ENCODE data around the gene SERPINB12.

Gene SERPINB12

GRCh38 chr18:63603772-63604171, 61.6 kb downstream of the SERPINB12 start:
- no peaks in the 10 kb centered on the region for H3K4me1 ChIP-seq
- H3K27me3 ChIP-seq (ENCODE audit: control insufficient read depth, insufficient read depth, low read length) = no peaks in the 10 kb centered on the region
- no peak for TF ChIP-seq CTCF (IDR thresholded peaks at IDR 0.05)

GRCh38 chr18:63604791-63605567, 62.8 kb downstream of the SERPINB12 start:
- H3K4me2 ChIP-seq (ENCODE audit: low read length) = no peak overlapping the region
- H3K9ac ChIP-seq = no peak overlapping the region
- no peaks in the 10 kb centered on the region for H3K36me3 ChIP-seq (ENCODE audit: control insufficient read depth, insufficient read depth, low read length)
- no peaks in the 10 kb centered on the region for H3K4me1 ChIP-seq
- no peak overlapping the region for H3K27ac ChIP-seq
- H3K4me3 ChIP-seq (ENCODE audit: low read depth, low read length) = no peak overlapping the region
- TF ChIP-seq CTCF (IDR thresholded peaks at IDR 0.05) = no peak
- H3K9me3 ChIP-seq (ENCODE audit: control insufficient read depth, low read length) = no peaks in the 10 kb centered on the region
- H3K79me2 ChIP-seq = no peaks in the 10 kb centered on the region
- no peaks in the 10 kb centered on the region for H3K27me3 ChIP-seq (ENCODE audit: control insufficient read depth, insufficient read depth, low read length)
- H2AFZ ChIP-seq = no peak overlapping the region

More at GRCh38 chr18:63603772-63604171, 61.6 kb downstream of the SERPINB12 start:
- Histone ChIP-seq H3K4me3 (ENCODE audit: low read depth, low read length) (no peak overlapping the region), H3K9ac (no peak overlapping the region), H2AFZ (no peak overlapping the region), H3K79me2 (no peaks in the 10 kb centered on the region), H3K4me2 (ENCODE audit: low read length) (no peak overlapping the region), H3K9me3 (ENCODE audit: control insufficient read depth, low read length) (no peaks in the 10 kb centered on the region), H3K36me3 (ENCODE audit: control insufficient read depth, insufficient read depth, low read length) (no peaks in the 10 kb centered on the region), H3K27ac (no peak overlapping the region)

- Histone ChIP-seq H3K9me3 (ENCODE audit: control insufficient read depth, low read length) (no peaks in the 10 kb centered on the region), H3K36me3 (ENCODE audit: control insufficient read depth, insufficient read depth, low read length) (no peaks in the 10 kb centered on the region), H2AFZ (no peak overlapping the region), H3K9ac (no peak overlapping the region), H3K4me2 (ENCODE audit: low read length) (no peak overlapping the region), H3K4me1 (no peaks in the 10 kb centered on the region), H3K27ac (no peak overlapping the region), H3K4me3 (ENCODE audit: low read depth, low read length) (no peak overlapping the region), H3K27me3 (ENCODE audit: control insufficient read depth, insufficient read depth, low read length) (no peaks in the 10 kb centered on the region), H3K79me2 (no peaks in the 10 kb centered on the region)
- TF ChIP-seq CTCF (IDR thresholded peaks at IDR 0.05) = no peak
These were observed 64.4 kb downstream of the SERPINB12 start for GRCh38 chr18:63606526-63606925.

GRCh38 chr18:63613420-63613819, 71.3 kb downstream of the SERPINB12 start:
- no peaks in the 10 kb centered on the region for H3K9me3 ChIP-seq (ENCODE audit: control insufficient read depth, low read length)

More at GRCh38 chr18:63613420-63613819, 71.3 kb downstream of the SERPINB12 start:
- Histone ChIP-seq H3K36me3 (ENCODE audit: control insufficient read depth, insufficient read depth, low read length) (no peaks in the 10 kb centered on the region), H3K9ac (no peak overlapping the region), H3K79me2 (no peaks in the 10 kb centered on the region), H3K4me2 (ENCODE audit: low read length) (no peak overlapping the region), H3K4me3 (ENCODE audit: low read depth, low read length) (no peak overlapping the region), H2AFZ (no peak overlapping the region), H3K4me1 (no peaks in the 10 kb centered on the region), H3K27ac (no peak overlapping the region), H3K27me3 (ENCODE audit: control insufficient read depth, insufficient read depth, low read length) (no peaks in the 10 kb centered on the region)
- TF ChIP-seq CTCF (IDR thresholded peaks at IDR 0.05) = no peak

Measured in parathyroid adenoma (tissue), 2 donors.